OCI-LY1 (cell line): ENCODE results near the gene JAKMIP2.

Experiments
- CTCF ChIP-seq: fragments of 200-600 bp; sonication (generic), shearing (Covaris generic); IDR thresholded peaks from 2 replicates; pipeline ENCODE4 v1.5.1; 2017; ENCODE audit warnings: mild to moderate bottlenecking, antibody characterized with exemption, low read length, moderate library complexity, mixed read lengths
- EZH2 ChIP-seq: fragments of 200-600 bp; sonication (generic), shearing (Covaris generic); IDR thresholded peaks from 2 replicates; pipeline ENCODE4 v1.8.0; 2017; ENCODE audit warnings: borderline replicate concordance, mixed run types, mild to moderate bottlenecking, antibody characterized with exemption, low read length, moderate library complexity, mixed read lengths

GRCh38 chr5:147750065-147750464, 32.5 kb downstream of the JAKMIP2 start:
- TF ChIP-seq CTCF (no peak), EZH2 (no peak)
